IMR-90 (cell line): ENCODE data around the gene PPP1R10. TPM values are rescaled to one million over a fixed set of nuclear protein-coding genes. Genes with fewer than 3 reads are reported as not detected.

ENCODE experiments used
- ATAC-seq: fragments of 200-7000 bp; cut with Tn5 transposase; 2 replicates; pipeline ENCODE4 v1.9.1; 2020; ENCODE audit warnings: low read depth, mild to moderate bottlenecking, moderate library complexity
- BruUV-seq: library from RNA; stranded (reverse); fragments of 400-500 nt; replicated peaks from 2 replicates; lab custom pipeline; 2021; lab: Mats Ljungman, UMichigan
- CTCF ChIA-PET: fragments of 300-600 bp; formaldehyde crosslinking; extraction: SDS; loops from one replicate; lab custom pipeline; 2021; ENCODE audit warnings: antibody characterized with exemption; lab: Yijun Ruan, JAX
- POLR2A ChIA-PET: fragments of 300-600 bp; sonication (Branson Sonifier 250); formaldehyde crosslinking; loops from one replicate; lab custom pipeline; 2022; ENCODE audit warnings: antibody characterized with exemption; ENCODE audit not compliant: unreplicated experiment; lab: Charles Lee
- DNase-seq: peaks from one replicate; pipeline ENCODE4 v3.0.0; 2013
- H2AFZ ChIP-seq: replicated peaks from 2 replicates; pipeline ENCODE3; 2013; ENCODE audit warnings: low read length, mild to moderate bottlenecking; ENCODE audit not compliant: poor library complexity
- H2AK5ac ChIP-seq: 2 replicates; pipeline ENCODE4 v1.6.1; 2013; ENCODE audit warnings: low read depth, low read length, inconsistent platforms
- H2AK9ac ChIP-seq: replicated peaks from 2 replicates; pipeline ENCODE3; 2013; ENCODE audit warnings: mild to moderate bottlenecking, low read depth, low read length, moderate library complexity; ENCODE audit not compliant: poor library complexity
- H2BK120ac ChIP-seq: 2 replicates; pipeline ENCODE4 v1.6.1; 2013; ENCODE audit warnings: low read depth, low read length, inconsistent platforms
- H2BK15ac ChIP-seq: 3 replicates; pipeline ENCODE4 v1.6.1; 2013; ENCODE audit warnings: low read depth, low read length, inconsistent platforms
- H2BK20ac ChIP-seq: 2 replicates; pipeline ENCODE4 v1.6.1; 2013; ENCODE audit warnings: low read depth, mild to moderate bottlenecking, inconsistent platforms, low read length, moderate library complexity
- H2BK5ac ChIP-seq: 2 replicates; pipeline ENCODE4 v1.6.1; 2013; ENCODE audit warnings: mild to moderate bottlenecking, low read depth, low read length, inconsistent platforms; ENCODE audit not compliant: poor library complexity, severe bottlenecking
- H3K14ac ChIP-seq: replicated peaks from 2 replicates; pipeline ENCODE4 v1.6.1; 2013; ENCODE audit warnings: low read depth, low read length, inconsistent platforms
- H3K18ac ChIP-seq: 2 replicates; pipeline ENCODE4 v1.6.1; 2013; ENCODE audit warnings: low read depth, low read length, control low read depth
- H3K23ac ChIP-seq: 2 replicates; pipeline ENCODE4 v1.6.1; 2013; ENCODE audit warnings: low read depth, low read length, inconsistent platforms
- H3K27ac ChIP-seq: 2 replicates; pipeline ENCODE4 v1.5.1; 2013; ENCODE audit warnings: mild to moderate bottlenecking, control low read depth, low read length; ENCODE audit not compliant: insufficient read depth
- H3K27me3 ChIP-seq: 2 replicates; pipeline ENCODE4 v1.6.1; 2013; ENCODE audit warnings: low read length; ENCODE audit not compliant: control insufficient read depth, insufficient read depth
- H3K36me3 ChIP-seq: 2 replicates; pipeline ENCODE4 v1.6.1; 2013; ENCODE audit warnings: low read length, mixed read lengths; ENCODE audit not compliant: control insufficient read depth, insufficient read depth
- H3K4ac ChIP-seq: 2 replicates; pipeline ENCODE4 v1.6.1; 2013; ENCODE audit warnings: low read depth, low read length, inconsistent platforms
- H3K4me1 ChIP-seq: 2 replicates; pipeline ENCODE4 v1.6.1; 2013; ENCODE audit warnings: low read length, mixed read lengths; ENCODE audit not compliant: control insufficient read depth, insufficient read depth
- H3K4me2 ChIP-seq: 2 replicates; pipeline ENCODE4 v1.6.1; 2013; ENCODE audit warnings: low read depth, mild to moderate bottlenecking, control low read depth, low read length, moderate library complexity
- H3K4me3 ChIP-seq: 2 replicates; pipeline ENCODE4 v1.5.1; 2013; ENCODE audit warnings: low read depth, mild to moderate bottlenecking, control low read depth, low read length, moderate library complexity; ENCODE audit not compliant: insufficient read depth
- H3K56ac ChIP-seq: 2 replicates; pipeline ENCODE4 v1.6.1; 2013; ENCODE audit warnings: low read length, inconsistent platforms; ENCODE audit not compliant: insufficient read depth; ENCODE audit errors: extremely low read depth
- H3K79me1 ChIP-seq, 2 experiments: 2 replicates each; pipeline ENCODE4 v1.6.1; 2013; ENCODE audit warnings: low read length in 2 of 2, inconsistent platforms in 1 of 2, low read depth in 1 of 2
- H3K9ac ChIP-seq: 2 replicates; pipeline ENCODE4 v1.6.1; 2013; ENCODE audit warnings: low read depth, low read length, control low read depth
- H3K9me1 ChIP-seq: 2 replicates; pipeline ENCODE4 v1.6.1; 2013; ENCODE audit warnings: low read length, inconsistent platforms; ENCODE audit not compliant: insufficient read depth
- H3K9me3 ChIP-seq: 2 replicates; pipeline ENCODE4 v1.6.1; 2013; ENCODE audit warnings: low read length; ENCODE audit not compliant: control insufficient read depth, insufficient read depth
- H4K20me1 ChIP-seq: 2 replicates; pipeline ENCODE4 v1.6.1; 2013; ENCODE audit warnings: low read length, inconsistent platforms; ENCODE audit not compliant: insufficient read depth
- H4K5ac ChIP-seq: 2 replicates; pipeline ENCODE4 v1.6.1; 2013; ENCODE audit warnings: mild to moderate bottlenecking, low read depth, low read length, control low read depth
- H4K8ac ChIP-seq, 2 experiments: 2 replicates each; pipeline ENCODE4 v1.6.1; 2013; ENCODE audit warnings: low read depth in 2 of 2, low read length in 2 of 2, control low read depth in 1 of 2, inconsistent platforms in 1 of 2
- H4K91ac ChIP-seq: 2 replicates; pipeline ENCODE4 v1.6.1; 2013; ENCODE audit warnings: low read depth, low read length, inconsistent platforms; ENCODE audit not compliant: insufficient read depth
- CEBPB ChIP-seq: IDR thresholded peaks from 2 replicates; pipeline ENCODE4 v1.6.1; 2012; ENCODE audit warnings: low read depth, low read length, improper control_type of control experiment
- MXI1 ChIP-seq: IDR thresholded peaks from 2 replicates; pipeline ENCODE4 v1.6.1; 2012; ENCODE audit warnings: low read depth, mild to moderate bottlenecking, low read length, moderate library complexity, borderline replicate concordance
- POLR2A ChIP-seq: IDR thresholded peaks from 2 replicates; pipeline ENCODE4 v1.6.1; 2012; ENCODE audit warnings: mild to moderate bottlenecking, low read depth, low read length
- SMC3 ChIP-seq: fragments of 150-350 bp; IDR thresholded peaks from 2 replicates; pipeline ENCODE4 v1.6.1; 2016; ENCODE audit warnings: low read depth, mild to moderate bottlenecking, antibody characterized with exemption, low read length, moderate library complexity
- WGBS, 2 experiments: methylation state at CpG; one replicate each; pipeline versions ENCODE4 v1.1.5 to v1.1.7; 2013; ENCODE audit warnings: missing lambda C conversion rate in 2 of 2; ENCODE audit not compliant: insufficient read length in 1 of 2; ENCODE audit errors: extremely low coverage in 2 of 2; 5-methylcytosine and 5-hydroxymethylcytosine counted together
- dilution Hi-C: fragments of 300-500 bp; cut with HindIII; formaldehyde crosslinking; loops from one replicate; pipeline ENCODE4 v1.14.3; 2018; ENCODE audit warnings: low sequenced_read_pairs; ENCODE audit not compliant: unreplicated experiment
- in situ Hi-C: fragments of 300-500 bp; cut with MboI; formaldehyde crosslinking; loops from 3 replicates; pipeline ENCODE4 v1.14.3; 2019; ENCODE audit warnings: low sequenced_read_pairs, inconsistent platforms, mixed read lengths
- intact Hi-C: fragments of 100-400 bp; cut with micrococcal nuclease; formaldehyde crosslinking; loops from 2 replicates; pipeline ENCODE4 v1.10.0; 2022
- polyA plus RNA-seq, 3 experiments: library from polyadenylated mRNA; depleted of rRNA; stranded (reverse); fragments of >200 nt; gene quantifications; 2 replicates each; pipeline ENCODE4 v1.2.3, GENCODE V29; 2012; ENCODE audit warnings: low replicate concordance in 1 of 3
- total RNA-seq: library from RNA; depleted of rRNA; stranded (reverse); fragments of >200 nt; gene quantifications from 2 replicates; pipeline ENCODE4 v1.2.3, GENCODE V29; 2012

The PPP1R10 gene
- total and polyA plus RNA-seq, 2 of the 4 experiments (the other 2 are of a cell fraction), result 18.8 to 21.2 TPM

GRCh38 chr6:30555816-30556065 lies 61.3 kb downstream of the PPP1R10 start:
- Histone ChIP-seq H4K91ac (peak overlapping the region; percentile 83), H3K4ac (peak overlapping the region; percentile 90), H2BK5ac (peak overlapping the region; percentile 88), H3K18ac (peak overlapping the region; percentile 46; the same call in 1 of the 2 replicates), H4K20me1 (no peaks in the 10 kb centered on the region), H3K27ac (peak overlapping the region; percentile 96), H3K4me2 (peak overlapping the region; percentile 85), H4K5ac (peak overlapping the region; percentile 74), H3K9me3 (no peaks in the 10 kb centered on the region), H3K14ac (peak overlapping the region; percentile 84), H3K36me3 (peaks cover 29% of the 10 kb centered on the region), H2BK15ac (peak overlapping the region; percentile 64; the same call in 1 of the 3 replicates), H3K27me3 (no peaks in the 10 kb centered on the region), H3K79me1 (peaks cover 10 to 69% of the 10 kb centered on the region in 2 experiments), H2BK20ac (no peak overlapping the region), H4K8ac (peak overlapping the region; percentile 71 to 87), H2BK120ac (peak overlapping the region; percentile 55; the same call in 1 of the 2 replicates), H2AK9ac (peak overlapping the region; percentile 98), H3K56ac (peak overlapping the region; percentile 35; the same call in 1 of the 2 replicates), H3K4me3 (peak overlapping the region; percentile 94), H2AK5ac (peak overlapping the region; percentile 74; the same call in 1 of the 2 replicates), H3K9me1 (peaks cover 6% of the 10 kb centered on the region; the same call in 1 of the 2 replicates), H3K9ac (peak overlapping the region; percentile 84), H3K23ac (peak overlapping the region; percentile 46), H2AFZ (peak overlapping the region; percentile 97), H3K4me1 (peaks cover 2% of the 10 kb centered on the region)
- intact Hi-C loops (no loop called here), dilution Hi-C loops (no loop called here), in situ Hi-C loops (no loop called here)
- no TSS peak for BruUV-seq
- TF ChIP-seq POLR2A, result no peak
- no peak for TF ChIP-seq CEBPB
- no peak for TF ChIP-seq SMC3
- 0 out of 2 replicates have a peak, but pooled peaks have one; percentile 11 for TF ChIP-seq MXI1
- ATAC-seq (no peak; the same call in 1 of the 2 replicates), DNase-seq (no peak)
- 0% methylated on average over 2 of the region's 15 CpGs; no CpG with 5 or more reads in 1 of the 2 experiments for WGBS, 2 experiments
- ChIA-PET POLR2A (no interaction called here), CTCF (interaction anchor here (1.7 kb wide), 1 partner anchor 10 kb away, joined by 8 read pairs; no protein-coding TSS in a partner anchor)
